Measurements from ENCODE around the gene CXXC1.

DNA sequence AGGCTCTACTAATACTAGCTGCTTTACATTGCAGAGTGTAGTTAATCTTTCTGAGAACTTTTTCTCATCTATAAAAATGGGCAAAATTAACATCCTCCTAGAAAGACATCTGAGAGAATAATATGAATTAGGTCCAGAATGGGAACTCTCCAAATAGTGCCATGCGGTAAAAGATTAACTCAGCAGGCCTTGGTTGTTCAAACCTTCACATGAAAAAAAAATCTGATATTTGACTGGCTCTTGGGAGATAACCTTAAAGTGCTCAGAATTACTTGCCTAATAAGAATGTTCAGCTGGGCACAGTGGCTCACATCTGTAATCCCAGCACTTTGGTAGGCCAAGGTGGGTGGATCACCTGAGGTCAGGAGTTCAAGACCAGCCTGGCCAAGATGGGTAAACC lies 5.5 kb upstream of the CXXC1 start:
- TF ChIP-seq EZH2 (IDR thresholded peaks at IDR 0.05; ENCODE audit: insufficient read depth, poor library complexity, severe bottlenecking) (no peak), EZH2phosphoT487 (IDR thresholded peaks at IDR 0.05; ENCODE audit: insufficient read depth, low read depth) (no peak)

Measured in GM23248 (cell line).